ENCODE measurements around the gene JAKMIP3.

The JAKMIP3 gene

DNA sequence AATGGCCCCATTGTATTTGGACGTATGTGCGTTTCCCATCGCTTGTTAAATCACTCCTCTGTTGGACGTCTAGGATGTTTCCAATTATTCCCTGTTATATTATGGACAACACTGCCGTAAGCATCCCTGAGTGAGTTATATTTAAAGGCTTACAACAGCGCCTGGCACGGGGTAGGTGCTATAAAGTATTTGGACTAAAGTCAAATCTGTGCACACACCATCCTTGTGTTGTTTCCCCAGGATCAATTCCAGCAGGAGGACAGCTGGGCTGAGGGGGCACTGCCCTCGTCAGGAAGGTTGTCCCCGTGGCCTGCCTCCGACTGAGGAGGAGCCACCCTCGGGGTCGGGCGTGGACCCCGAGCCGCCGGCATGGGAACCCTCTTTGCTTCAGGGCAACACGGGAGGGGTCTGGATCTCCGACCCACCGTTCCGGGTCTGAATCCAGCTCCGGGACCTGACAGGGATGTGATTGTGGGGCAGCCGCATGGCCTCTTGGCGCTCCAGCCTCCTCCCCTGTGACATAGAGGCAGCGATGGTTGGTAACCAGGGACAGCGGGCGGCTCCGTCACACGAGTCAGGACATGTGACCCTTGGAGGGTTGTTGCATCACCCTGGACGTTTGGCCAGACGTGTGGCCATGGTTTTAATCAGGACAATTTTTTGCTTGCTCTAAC is 1.5 kb upstream of the JAKMIP3 start:
- TF ChIP-seq, protein P1, sequence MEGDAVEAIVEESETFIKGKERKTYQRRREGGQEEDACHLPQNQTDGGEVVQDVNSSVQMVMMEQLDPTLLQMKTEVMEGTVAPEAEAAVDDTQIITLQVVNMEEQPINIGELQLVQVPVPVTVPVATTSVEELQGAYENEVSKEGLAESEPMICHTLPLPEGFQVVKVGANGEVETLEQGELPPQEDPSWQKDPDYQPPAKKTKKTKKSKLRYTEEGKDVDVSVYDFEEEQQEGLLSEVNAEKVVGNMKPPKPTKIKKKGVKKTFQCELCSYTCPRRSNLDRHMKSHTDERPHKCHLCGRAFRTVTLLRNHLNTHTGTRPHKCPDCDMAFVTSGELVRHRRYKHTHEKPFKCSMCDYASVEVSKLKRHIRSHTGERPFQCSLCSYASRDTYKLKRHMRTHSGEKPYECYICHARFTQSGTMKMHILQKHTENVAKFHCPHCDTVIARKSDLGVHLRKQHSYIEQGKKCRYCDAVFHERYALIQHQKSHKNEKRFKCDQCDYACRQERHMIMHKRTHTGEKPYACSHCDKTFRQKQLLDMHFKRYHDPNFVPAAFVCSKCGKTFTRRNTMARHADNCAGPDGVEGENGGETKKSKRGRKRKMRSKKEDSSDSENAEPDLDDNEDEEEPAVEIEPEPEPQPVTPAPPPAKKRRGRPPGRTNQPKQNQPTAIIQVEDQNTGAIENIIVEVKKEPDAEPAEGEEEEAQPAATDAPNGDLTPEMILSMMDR (IDR thresholded peaks at IDR 0.05; ENCODE audit: insufficient read depth, missing control alignments): no peak
- FAIRE-seq: no peak
- DNase-seq (ENCODE audit: insufficient read length, low spot score): no peak

DNA sequence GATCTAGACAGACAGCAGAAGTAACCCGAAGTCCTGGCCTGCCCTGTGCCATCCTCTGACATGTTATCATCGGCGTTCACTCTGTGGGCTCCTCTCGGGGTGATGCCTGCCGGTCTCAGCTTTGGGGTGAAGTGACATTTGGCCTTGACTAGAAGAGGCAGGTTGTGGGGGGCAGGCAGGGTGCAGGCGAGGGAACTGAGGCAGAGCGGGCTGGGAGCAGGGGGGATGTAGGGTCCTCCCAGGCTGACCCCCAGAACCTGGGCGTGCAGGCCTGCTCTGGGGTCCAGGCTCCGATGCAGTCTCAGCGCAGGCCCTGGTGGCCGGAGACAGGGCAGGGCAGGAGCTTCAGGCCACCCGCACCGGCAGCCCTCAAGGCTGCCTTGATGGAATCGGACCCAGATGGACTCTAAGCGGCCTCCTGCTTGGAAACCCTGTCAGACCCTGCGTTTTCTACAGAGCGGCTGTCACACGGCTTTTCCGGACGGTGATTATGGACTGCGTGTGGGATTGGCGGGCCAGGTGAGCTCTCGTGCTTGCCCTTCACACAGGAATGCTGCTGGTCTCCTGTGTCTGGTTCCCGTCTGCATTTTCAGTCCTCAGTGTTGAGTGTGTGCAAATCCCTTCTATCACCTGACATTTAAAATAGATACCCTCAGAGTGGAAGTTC is 842 bp upstream of the JAKMIP3 start:
- TF ChIP-seq, protein P1 (IDR thresholded peaks at IDR 0.05; ENCODE audit: insufficient read depth, missing control alignments): no peak
- DNase-seq (ENCODE audit: insufficient read length, low spot score): no peak
- FAIRE-seq: no peak

DNA sequence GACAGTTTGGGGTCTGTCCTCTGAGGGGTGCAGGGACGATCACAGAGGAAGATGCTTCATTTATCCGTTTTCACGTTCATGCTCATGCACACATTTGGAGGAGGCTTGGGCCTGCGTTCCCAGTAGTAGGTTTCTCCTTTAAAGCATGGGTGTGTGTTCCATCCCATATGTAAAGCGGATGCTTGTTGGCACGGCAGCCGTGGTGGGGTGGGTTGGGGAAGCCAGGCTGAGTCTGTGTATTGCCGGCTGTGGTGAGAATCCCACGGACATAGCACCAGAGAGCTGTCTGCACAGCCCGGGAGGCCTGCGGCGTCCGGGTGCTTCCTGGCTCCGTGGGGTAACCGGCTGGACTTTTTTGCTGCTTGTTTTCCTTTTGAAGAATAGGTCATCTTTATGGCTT is 440 bp downstream of the JAKMIP3 start:
- FAIRE-seq (no peak), DNase-seq (ENCODE audit: insufficient read length, low spot score) (no peak)

DNA sequence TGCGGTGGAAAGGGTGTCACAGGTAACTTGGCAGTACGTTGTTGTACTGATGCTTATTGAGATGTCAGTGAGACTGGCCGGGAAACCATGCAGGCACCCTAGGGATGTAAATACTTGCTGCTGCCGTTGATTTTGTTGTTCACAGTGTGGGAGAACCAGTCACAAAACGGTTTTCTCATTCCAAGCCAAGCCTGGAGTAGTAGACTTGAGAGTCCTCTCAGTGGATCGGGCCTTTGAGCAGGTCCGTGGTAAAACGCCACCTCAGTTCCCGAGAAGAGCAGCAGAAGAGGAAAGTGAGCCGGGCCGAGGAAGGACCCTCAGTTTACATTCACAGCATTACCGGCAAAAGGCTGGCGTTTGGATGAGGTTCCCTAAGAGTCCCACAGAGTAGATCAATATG is 1.1 kb downstream of the JAKMIP3 start:
- FAIRE-seq: no peak
- TF ChIP-seq, protein P1 (IDR thresholded peaks at IDR 0.05; ENCODE audit: insufficient read depth, missing control alignments): no peak

More for the DNA sequence above, 440 bp downstream of the JAKMIP3 start:
- TF ChIP-seq, protein P1 (IDR thresholded peaks at IDR 0.05; ENCODE audit: insufficient read depth, missing control alignments): no peak

DNA sequence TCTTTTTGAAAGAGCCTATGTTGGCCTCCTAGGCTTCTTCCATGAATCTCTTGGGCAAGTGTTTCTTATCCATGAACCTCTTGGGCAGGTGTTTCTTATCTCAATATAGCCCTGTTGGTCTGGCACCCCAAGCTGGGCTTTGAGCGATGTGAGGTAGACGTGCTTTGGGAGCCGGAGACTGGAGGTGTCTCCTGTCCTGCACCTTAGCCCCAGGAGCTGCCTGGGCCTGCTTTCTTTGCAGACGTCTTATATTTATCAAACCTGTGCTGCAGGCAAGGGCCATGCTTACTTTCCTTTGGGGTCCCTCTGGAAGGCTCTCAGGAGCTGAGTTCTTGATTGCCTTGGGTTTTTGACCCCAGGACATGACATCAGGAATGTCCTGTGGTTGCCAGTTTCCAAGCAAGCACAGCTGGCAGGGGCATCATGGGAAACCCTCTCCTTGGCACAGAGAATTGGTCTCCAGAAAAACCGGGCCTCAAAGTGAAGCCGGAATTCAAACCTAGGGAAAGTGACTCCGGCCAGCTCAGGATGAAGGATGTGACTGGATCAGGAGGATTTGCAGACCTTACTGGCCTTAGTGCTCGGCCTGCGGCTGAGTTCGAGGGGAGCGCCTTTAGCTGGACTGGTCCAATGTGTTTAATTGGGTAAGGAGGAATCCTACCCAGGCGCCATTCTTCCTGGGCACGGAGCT is 2.8 kb downstream of the JAKMIP3 start:
- DNase-seq (ENCODE audit: insufficient read length, low spot score) (no peak), FAIRE-seq (no peak)
- TF ChIP-seq, protein P1 (IDR thresholded peaks at IDR 0.05; ENCODE audit: insufficient read depth, missing control alignments): no peak

More for the DNA sequence above, 1.1 kb downstream of the JAKMIP3 start:
- DNase-seq (ENCODE audit: insufficient read length, low spot score): no peak

DNA sequence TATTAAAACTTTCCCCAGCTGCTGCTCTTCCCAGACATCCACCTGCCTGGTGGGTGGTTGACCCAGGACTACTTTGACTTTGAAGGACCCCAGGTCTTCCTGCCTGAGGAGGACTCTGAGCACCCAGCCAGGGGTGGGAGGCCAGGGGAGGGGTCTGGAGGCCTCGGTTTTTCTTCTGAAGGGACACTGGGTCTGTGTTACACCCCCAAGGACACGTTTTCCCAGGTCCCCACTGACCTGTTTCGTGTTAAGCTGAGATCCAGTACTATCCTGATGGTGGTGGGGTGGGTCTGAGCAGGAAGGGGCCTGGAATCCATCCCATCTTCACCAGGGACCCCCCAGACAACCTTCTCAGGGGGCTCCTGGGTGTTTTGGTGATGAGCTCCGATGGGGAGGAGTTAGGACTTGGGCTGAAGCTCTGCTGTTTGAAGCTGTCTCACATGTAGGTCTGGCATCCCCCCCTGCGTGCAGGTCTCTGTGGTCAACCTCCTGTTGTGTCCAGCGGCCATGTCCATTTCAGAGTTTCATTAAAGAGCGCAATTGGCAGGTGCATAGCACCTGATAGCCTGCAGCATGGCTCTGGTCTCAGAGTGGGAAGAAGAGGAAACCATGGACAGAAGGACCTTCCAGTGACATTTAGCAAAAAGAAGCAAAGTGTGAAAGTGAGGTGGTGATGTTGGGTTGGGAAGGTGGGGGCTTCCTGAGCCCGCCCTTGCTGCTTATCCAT is 3.5 kb downstream of the JAKMIP3 start:
- DNase-seq (ENCODE audit: insufficient read length, low spot score): no peak
- FAIRE-seq: no peak
- TF ChIP-seq, protein P1 (IDR thresholded peaks at IDR 0.05; ENCODE audit: insufficient read depth, missing control alignments): no peak

Data from D721Med (cell line).